SH-SY5Y (cell line): ENCODE data around the gene FAM83F.

Experiments used
- GATA2 ChIP-seq: IDR thresholded peaks from 2 replicates; pipeline ENCODE4 v1.6.1; 2011; ENCODE audit warnings: mild to moderate bottlenecking, low read depth, low read length
- GATA3 ChIP-seq: IDR thresholded peaks from 2 replicates; pipeline ENCODE4 v1.6.1; 2011; ENCODE audit warnings: low read depth, mild to moderate bottlenecking, low read length, moderate library complexity

- TF ChIP-seq GATA2: no peak
- TF ChIP-seq GATA3: no peak
These were observed 2.5 kb upstream of the FAM83F start for GRCh38 chr22:39992088-39992826.
